NCI-H82 treated with DMSO at 0.1 percent for 48 hours (cell line): Measurements from ENCODE around the gene CDH4.

ENCODE experiments used
- DNase-seq: peaks from one replicate; lab custom pipeline; 2025; ENCODE audit not compliant: unreplicated experiment; lab: John Stamatoyannopoulos, UW

CDH4 gene

GRCh38 chr20:61677928-61678327 is 425.9 kb downstream of the CDH4 start:
- no peak for DNase-seq

GRCh38 chr20:61678437-61678836 is 426.4 kb downstream of the CDH4 start:
- DNase-seq = no peak

GRCh38 chr20:61679473-61679872 is 427.4 kb downstream of the CDH4 start:
- DNase-seq = no peak

DNA sequence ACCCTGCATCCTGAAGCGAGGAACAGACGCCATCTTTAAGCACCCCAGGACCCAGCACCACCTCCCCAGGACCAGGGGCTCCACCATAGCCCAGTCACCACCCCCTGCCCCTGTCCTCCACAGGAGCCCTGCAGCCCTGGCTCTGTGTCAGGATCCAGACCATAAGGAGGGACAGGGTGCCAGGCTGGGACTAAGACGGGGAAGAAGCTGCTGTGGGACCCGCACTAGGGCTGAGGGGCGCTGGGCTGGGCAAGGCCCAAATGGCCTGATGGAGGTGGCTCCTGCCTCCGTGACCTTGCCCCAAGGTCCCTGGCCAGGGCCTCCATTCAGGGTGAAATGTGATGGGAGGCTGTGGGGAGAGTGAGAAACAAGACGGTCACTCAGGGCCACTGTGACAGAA is 428.0 kb downstream of the CDH4 start:
- DNase-seq = no peak

DNA sequence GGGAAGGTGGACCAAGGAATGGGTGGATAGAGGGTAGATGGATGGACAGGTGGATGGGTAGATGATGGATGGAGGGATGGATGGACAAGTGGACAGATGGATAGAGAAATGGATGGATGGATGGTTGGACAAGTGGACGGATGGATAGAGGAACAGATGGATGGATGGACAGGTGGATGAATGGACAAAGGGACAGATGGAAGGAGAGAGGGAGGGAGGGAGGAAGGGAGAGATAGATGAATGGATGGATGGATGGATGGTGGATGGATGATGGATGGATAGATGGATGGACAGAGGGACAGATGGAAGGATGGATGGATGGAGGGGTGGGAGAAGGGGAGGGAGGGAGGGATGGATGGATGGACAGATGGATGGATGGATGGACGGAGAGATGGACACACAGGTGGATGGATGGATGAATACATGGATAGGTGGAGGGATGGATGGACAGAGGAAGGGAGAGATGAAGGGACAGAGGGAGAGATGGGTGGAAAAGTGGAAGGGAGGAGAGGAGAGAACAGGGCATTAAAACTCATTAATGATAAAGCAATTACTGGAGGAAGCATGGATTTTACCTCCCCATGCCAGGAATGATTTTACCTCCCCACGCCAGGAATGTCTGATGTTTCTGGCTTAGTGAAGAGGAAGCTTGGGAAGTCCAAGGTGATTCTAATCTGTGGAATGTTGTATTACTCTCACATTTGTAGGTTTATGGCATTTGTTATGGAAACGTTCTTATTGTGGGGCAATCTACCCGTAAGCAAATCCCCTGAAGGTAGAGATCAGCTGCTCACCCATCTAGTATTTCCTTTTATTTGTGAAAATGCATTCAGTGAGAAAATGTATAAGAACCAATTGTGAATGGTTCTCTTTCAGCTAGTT is 430.3 kb downstream of the CDH4 start:
- no peak for DNase-seq

DNA sequence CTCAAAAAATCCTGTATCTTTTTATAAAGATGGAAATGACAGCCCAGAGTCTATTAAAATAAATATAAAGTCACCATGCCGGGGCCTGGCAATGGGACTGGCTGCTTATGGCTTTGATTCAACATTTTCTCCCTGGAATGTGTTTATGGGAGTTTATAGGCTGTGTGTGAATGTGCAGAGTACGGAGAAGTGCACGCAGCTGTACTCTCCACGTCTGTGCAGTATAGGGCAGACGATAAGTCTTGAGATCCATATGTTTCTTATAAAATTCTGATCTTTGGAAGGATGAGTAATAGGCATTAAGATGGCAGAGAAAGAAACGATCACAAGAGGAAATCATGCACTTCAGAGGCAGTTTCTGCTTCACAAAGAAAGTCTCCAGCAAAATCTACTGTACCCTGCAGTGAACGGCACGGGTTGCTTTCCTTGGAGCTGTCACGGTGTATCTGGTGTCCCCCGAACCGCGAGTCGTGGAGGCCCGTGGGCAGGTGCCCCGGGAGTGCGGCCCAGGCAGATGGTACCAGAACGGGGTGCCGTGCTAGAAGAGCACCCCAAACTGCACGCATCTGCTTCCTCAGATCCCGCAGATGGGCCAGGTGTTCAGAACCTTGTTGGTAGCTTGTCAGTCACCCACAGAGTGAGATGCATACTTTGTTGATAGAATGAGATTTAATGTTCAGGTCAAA is 431.1 kb downstream of the CDH4 start:
- DNase-seq = no peak

DNA sequence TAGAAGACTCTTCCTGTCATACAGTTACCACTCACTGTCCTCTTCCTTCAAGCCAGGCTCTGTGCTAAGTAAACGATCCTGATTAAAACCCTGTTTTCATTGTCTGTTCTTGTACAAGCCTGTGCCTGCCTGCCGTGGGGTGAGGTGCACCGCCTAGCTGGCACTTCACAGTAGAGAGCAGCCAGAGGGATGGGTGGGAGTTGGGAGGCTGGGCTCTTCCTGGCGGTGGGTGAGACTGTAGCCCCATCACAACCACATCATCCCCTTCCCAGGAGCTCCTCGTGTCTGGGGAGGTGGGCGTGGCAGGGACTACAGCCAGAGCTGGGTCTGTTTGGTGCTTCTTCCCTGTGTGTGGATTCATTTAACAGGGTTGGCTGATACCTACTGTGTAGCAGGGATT is 431.7 kb downstream of the CDH4 start:
- DNase-seq = no peak

DNA sequence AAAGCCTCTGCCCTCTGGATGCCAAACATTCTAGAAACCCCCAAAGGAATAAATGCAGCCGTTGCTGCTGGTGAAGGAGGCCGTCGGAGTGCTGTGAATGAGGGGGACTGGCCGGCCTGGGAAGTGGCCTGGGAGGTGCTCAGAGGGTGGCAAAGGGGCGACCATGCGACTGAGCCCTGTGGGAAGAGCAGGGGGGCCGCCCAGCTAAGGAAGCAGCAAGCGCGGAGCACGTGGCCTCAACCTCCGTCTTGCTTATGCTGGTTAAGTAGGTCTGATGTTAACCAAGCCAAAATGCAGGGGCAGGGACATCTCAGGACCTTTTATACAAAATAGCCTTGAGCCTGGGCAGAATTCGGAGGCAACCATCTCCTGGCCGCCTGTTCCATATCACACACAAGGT is 432.1 kb downstream of the CDH4 start:
- DNase-seq = no peak

- DNase-seq = no peak
Measured at GRCh38 chr20:61684583-61685235, 432.6 kb downstream of the CDH4 start.

DNA sequence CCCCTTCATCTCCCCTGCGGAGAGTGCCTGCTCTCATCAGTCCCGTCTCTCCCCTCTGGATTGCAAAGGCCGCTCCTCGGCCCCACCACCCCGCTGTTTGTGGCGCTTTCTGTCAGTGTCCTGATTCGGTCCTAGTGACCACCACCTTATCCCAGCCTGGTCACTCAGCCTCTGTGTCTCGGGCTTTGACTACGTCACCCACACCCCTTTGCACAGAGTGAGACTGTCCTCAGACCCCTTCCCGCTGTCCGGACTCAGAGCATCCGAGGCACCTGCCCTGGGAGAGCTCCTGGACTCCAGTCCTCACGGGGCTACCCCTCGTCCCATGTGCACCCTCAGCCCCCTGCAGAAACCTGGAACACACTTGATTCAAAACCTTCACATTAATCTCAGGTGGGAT is 433.4 kb downstream of the CDH4 start:
- DNase-seq = no peak

DNA sequence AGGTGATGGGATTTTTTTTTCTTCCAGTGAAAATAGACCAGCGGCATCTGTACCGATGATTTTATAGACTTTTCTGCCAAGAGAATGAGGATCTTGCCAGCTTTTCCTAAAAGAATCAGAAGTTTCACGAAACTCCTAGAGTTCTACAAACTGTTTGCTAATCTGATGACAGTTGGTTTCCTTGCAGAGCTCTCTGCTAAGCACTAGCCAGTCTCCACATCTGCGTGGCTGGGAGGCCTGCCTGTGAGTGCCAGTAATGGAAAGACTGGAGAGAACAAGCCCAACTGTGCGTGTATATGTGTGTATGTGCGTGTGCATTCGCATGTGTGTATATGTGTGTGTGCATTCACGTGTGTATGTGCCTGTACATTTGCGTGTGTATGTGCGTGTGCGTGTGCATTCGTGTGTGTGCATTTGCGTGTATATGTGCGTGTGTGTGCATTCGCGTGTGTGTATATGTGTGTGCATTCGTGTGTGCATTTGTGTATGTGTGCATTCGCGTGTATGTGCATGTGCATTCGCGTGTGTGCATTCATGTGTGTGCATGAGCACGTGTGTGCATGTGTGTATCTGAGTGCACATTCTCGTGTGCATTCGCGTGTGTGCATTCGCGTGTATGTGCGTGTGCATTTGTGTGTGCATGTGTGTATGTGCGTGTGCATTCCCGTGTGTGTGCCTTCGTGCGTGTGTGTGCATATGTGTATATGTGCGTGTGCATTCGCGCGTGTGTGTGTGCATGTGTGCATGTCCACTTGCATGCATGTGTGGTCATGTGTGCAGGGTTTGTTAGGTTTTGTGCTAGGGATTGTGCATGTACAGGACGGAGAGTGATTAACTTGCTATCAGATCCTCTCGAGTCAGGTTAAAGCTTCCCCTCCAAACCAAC is 434.2 kb downstream of the CDH4 start:
- no peak for DNase-seq

DNA sequence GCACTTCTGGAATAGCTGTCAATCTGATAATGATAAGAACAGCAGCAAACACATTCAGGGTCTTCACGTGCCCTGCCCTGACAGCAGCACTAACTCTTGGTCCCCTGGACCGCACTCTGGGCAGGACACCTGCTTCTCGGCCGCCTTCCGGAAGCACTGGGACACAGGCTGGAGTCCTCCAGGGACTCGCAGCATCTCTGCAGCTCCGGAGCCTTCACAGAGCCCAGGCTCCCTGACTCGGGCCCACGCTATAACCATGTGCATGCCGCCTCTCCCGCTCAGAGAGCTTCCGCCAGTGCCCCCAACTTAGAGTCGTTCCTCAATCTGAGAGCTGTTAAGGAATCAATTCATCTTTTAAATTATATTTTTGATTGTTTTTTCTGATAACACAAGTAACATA is 436.4 kb downstream of the CDH4 start:
- no peak for DNase-seq

DNA sequence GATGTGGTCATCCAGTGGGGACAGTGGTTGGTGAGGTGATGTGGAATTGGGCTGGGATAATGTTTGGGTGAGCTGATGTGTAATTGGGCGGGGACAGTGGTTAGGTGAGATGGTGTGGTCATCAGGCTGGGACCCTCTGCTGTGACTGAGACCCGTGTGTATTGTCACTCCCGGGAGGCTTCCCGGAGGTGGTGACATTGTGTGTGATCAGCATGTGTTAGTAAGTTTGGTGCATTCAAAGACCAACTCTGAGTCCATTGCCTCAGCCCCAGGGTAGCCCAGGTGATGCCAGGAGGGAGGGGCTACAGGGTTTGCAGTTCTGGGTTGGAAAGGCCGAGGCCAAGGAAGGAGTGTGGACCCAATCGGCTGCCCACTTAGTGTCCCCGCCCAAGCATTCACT is 438.1 kb downstream of the CDH4 start:
- no peak for DNase-seq

- DNase-seq = no peak
Measured at GRCh38 chr20:61690993-61691838, 439.2 kb downstream of the CDH4 start.

DNA sequence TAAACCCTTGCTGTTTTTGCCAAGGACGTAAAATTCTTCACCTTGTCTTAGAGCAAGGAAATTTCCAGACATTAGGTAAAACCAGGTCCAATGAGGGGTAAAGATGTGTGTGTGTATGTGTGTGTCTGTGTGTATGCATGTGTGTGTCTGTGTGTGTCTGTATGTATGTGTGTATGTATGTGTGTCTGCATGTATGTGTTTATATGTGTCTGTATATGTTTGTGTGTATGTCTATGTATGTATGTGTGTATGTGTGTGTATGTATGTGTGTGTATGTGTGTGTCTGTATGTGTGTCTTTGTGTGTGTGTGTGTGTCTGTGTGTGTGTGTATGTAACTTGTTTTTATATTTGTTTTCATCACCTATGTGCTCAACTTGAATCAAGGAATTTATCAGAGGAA is 439.9 kb downstream of the CDH4 start:
- no peak for DNase-seq

GRCh38 chr20:61692479-61692878 is 440.4 kb downstream of the CDH4 start:
- no peak for DNase-seq

DNA sequence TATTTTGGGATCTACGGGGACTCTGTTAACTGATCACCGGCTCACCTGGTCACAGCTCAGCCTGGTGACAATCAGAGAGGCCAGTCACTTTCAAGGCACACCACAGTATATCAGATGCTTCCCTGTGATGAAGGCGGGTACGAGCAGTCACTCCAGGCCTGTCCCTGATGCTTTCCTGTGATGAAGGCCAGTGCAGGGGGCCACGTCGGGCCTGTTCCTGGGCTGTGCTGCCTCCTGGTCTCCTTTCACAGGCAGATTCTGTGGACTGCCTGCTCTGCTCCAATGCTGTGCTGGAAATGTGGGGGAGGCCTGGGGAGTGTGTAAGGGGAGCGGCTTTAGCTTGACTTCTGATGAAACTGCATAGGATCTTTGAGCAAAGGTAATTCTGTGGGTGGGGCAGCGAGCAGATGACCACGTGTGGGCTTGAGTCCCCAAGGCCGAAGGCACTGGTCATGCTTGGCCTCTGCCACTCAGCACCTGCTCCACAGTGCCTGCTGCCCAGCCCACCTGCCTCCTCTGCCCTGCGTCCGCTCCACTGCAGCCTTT is 441.1 kb downstream of the CDH4 start:
- DNase-seq = no peak

DNA sequence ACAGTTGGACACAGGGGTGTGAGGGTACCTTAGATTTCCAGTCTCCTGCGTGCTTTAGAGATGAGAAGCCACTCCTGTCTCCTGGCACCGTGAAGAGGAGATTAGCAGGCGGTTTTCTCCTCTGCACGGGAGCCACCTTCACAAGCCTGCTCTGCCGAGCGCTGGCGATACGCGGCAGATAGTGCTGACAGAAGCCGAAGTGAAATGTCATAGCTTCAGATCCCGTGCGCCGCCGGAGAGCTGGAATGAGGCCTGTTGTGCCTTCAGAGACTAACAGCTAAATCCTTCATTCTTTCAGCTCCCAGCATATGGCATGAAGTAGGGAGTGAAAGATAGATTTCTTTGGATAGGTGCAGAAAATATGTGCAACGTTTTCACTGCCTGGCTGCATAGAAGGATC is 442.6 kb downstream of the CDH4 start:
- DNase-seq = no peak

GRCh38 chr20:61695741-61696140 is 443.7 kb downstream of the CDH4 start:
- no peak for DNase-seq

DNA sequence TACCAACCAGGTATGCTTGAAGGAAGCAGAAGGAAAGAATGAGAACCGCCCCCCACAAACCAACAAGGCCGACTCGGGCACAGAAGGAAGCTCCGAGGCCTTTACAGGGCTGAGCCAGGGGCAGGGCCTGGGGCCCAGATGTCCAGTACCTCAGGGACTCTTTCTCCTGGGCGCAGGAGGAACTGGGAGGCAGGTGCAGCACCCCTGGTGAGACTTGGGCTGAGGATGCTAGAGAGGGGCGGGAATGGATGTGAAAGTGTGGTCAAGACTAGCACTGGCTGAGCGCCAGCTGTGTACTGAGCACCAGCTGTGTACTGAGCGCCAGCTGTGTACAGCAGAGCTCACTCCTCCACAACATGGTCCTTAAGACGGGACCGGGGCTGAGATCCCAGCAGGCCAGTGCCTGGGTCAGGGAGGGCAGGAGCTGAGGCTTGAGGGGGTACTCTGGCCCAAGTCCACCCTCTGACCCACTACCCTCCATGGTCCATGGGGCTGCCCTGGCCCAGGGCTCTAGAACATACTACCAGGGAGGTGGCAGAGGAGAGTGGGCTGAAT is 444.2 kb downstream of the CDH4 start:
- DNase-seq = no peak
